ENCODE results near the gene TRRAP.

Gene TRRAP

DNA sequence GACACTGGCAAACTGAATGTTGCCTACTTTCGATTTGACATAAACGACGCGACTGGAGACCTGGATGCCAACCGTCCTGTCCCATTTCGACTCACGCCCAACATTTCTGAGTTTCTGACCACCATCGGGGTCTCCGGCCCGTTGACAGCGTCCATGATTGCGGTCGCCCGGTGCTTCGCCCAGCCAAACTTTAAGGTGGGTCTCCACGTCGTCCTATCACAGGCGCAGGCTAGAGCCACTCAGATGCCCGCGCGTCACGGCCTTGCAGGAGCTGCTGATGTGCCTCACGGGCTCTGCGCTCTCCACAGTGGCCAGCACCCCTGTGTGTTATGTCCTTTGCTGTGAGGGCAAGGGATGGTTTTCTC, 133.0 kb downstream of the TRRAP start:
- FAIRE-seq, result no peak

DNA sequence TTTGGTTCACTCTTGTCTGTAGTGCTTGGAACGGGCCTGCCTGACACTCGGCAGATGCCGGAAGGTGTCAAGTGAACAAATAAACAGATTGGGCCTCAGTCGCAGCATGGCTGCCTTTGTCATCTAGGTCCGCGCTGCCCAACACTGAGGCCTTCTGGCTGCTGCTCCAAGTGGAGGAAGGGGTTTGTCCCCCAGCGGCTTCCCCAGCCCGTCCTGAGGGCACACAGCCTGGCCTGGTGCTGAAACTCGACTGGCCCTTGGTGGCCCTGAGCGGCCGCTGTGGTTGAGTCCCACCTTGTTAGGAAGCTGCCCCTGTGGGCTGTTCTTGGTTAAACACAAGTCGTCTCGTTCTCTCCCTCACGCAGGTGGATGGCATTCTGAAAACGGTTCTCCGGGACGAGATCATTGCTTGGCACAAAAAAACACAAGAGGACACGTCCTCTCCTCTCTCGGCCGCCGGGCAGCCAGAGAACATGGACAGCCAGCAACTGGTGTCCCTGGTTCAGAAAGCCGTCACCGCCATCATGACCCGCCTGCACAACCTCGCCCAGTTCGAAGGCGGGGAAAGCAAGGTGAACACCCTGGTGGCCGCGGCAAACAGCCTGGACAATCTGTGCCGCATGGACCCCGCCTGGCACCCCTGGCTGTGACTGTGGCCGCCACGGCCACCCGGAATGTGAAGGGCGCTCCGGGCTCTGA, 133.5 kb downstream of the TRRAP start:
- FAIRE-seq, result no peak

DNA sequence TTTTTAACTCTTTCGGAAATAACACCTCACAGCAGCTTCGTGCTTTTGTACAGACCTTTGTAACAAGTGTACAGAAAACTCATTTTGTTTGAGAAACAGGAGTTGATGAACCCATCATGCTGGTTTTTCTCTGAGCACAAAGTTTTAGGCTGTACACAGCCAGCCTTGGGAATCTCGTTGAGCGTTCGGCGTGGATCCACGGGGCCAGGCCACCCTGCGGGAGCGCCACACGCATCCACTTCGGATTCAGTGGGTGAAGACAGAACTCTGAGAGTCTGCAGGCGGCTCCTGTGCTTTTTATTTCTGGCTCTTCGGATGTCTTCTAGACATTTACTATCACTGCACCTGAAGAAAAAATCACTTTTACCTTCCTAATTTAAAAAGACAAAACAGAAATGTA, 134.4 kb downstream of the TRRAP start:
- no peak for FAIRE-seq

DNA sequence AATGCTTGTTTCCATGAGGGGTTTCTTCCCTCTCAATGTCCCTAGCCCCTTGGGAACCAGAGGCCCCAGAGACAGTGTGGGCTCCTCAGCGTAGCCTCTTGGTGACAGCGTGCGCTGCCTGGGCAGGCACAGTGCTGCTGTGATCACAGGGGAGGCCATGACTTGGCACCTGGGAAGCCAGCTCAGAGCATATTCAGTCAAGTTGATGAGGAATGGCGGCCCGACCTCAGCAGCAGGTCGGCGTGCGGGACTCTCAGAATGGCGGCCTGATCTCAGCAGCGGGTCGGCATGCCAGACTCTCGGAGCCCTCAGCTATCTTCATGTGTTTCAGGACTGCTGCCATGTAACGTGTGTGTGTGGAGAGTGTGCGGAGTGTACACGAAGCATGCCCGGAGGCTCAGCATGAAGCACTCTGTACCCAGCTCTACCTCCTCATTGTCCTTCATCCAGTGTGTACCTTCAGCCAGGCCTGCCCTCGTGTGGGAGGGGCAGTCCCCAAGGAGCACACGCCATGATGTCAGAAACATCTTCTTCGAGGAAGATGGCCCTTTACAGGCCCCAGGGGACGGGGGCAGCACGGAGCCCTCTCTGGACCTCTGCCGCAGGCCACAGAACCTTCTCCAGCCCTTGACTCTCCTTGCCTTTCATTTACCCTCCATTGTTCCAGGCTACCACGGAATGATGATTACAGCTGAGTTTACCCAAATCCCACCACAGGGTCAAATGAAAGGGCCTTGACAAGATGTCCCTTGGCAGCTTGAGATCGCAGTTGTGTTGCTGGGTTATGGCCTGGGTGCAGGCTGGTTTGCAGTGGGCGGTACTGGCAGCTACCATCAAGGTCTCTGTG, 135.2 kb downstream of the TRRAP start:
- FAIRE-seq, result no peak

DNA sequence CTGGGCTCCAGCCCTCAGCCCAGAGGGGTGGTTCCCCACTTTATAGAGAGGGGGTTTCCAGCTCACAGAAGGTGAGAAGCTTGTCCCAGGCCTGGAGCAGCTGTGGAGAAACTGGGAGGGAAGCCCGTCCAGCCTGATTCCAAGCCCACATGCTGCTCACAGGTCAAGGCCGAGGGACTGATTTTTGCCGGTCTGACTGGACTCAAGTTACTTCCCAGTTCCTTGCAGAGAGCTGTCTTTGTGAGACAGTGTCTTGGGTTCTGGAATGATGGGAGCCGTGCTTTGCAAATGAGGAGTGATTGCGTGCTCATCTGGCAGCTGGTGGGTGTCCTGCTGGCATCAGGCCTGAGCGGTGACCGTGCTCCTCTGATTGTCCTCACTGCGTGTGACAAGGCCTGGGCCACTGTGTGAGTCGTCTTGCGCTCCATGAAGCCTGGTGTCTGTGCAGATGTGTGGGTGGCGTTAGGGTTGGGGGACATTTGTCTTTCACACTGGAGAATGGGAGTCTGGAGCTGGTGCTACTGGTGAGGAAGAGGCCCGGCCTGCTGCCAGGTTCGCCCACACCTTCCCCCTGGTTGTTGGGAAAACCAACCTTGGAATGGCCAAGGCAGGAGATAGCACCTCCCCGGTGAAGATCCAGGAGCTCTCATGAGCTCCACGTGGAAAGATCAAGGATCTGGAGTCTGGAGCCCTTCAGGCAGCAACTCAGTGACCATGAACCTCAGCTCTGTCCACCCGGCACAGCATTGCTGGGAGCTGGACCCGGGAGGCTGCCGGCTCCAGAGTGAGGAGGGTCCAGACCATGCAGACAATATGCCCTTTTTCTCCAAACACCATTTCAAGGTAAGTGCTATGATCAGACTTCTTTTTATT, 136.0 kb downstream of the TRRAP start:
- no peak for FAIRE-seq

DNA sequence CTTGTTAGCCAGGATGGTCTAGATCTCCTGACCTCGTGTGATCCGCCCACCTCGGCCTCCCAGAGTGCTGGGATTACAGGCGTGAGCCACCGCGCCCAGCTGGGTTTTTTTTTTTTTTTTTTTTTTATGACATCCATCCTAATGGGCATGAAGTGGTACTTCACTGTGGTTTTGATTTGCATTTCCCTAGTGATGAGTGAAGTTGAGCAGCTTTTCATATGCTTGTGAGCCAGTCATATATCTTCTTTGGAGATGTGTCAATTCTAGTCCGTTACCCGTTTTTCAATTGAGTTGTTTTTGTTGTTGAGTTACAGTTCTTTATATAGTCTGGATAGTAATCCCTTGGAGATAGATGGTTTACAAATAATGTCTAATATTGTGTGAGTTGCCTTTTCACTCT, 137.9 kb downstream of the TRRAP start:
- no peak for FAIRE-seq

DNA sequence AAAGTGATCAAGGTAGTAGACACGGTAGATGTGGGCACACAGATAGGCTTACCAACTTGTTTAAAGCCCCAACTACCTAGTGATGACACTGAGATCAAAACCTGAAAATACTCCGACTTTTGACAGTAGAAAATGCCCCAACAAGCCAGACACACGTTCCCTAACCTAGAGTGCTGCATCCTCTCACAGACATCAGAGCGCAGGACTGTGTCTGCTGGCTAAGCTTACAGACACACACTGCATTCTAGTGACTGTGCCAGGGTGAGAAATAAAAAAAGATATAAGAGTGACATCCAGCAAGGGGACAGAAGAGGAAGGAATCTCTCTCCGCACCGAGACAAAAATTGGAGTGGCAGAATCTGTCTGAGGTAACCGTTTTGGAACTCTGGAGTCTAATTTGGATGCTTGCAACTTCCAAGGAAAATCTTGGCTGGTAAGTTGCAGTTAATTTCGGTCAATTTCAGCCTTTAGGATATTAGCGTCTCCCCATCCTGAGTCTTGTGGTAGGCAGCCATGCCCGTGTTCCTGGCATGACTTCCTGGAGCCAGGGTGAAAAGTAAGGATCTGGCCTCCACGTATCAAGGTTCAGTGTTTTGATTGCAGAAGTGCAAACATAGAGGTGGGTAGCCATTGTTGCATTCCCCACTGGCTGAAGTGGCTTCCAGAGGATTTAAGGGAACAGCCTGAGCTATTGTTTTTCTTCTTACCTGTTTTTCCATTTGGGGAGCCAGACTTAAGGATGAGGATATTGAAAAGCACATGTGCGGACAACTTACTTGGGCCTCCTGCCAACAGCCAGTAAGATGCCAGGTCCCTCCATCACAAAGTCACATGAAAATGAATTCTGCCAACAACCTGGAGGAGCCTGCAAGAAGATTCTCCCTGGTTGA, 141.4 kb downstream of the TRRAP start:
- no peak for FAIRE-seq

DNA sequence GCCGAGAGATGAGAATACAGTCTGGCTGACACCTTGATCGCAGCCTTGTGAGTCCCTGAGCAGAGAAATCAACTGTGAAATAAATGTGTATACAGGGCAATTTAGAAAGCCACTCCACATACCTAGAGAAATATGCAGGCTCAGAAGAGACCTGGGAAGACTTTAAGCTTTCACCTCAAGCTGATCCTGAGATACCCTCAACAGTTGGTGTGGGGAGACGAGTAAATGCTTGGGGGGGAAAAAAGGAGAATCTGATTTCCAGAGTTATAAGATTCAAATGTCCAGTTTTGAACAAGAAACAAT, 142.0 kb downstream of the TRRAP start:
- no peak for FAIRE-seq

DNA sequence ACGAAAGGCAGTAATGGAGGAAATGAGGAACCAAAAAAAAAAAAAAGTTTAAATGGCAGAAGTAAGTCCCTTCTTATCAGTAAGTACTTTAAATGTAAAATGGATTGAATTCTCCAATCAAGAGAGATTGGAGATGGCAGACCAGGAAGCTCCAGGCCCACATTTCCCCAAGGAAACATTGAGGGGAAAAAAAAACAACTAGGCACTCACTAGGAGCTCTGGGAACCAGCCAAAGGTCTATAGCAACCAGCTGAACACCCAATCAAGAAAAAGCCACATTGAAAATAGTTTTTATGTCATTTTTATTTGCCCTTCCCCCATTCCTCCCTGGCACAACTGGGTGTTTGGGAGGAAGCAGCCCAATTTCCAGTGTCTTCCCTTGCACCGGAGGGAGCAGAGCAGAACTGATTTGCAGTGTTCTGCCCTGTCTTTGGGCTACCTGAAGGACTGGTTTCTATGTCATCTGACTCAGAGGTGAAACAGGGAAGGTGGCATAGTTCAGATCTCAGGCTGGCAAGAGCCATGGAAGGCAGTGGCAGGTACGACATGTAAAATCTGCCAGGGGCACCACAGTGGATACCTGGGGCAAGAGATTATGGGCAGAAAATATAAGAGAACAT, 143.7 kb downstream of the TRRAP start:
- no peak for FAIRE-seq

DNA sequence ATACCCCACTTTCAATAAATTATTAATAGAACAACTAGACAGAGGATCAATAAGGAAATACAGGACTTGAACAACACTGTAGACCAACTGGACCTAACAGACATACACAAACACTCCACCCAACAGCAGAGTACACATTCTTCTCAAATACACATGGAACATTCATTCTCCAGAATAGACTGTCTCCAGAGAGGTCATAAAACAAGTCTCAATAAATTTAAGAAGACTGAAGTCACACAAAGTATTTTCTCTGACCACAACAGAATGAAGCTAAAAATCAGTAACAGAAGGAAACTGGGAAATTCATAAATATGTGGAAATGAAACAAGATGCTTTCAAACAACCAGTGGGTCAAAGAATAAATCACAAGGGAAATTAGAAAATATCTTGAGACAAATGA, 145.7 kb downstream of the TRRAP start:
- no peak for FAIRE-seq

DNA sequence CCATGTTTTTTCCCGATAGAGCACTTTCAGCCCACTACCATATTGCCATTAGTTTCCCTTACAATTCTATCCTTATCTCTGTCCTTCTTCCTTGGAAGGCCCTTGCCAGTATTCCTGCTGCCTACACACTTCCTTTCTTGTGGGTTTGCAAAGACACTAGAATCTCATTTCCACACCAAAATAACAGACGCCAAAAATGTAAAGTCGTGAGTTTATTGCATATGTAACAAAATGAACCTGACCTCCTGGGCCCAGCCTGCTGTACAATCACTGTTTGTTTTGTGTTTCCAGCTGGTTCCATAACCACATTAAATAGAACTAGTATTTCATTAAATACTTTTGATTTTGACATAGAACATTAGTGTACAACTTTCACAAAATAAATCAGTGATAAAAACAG, 148.9 kb downstream of the TRRAP start:
- FAIRE-seq, result no peak

DNA sequence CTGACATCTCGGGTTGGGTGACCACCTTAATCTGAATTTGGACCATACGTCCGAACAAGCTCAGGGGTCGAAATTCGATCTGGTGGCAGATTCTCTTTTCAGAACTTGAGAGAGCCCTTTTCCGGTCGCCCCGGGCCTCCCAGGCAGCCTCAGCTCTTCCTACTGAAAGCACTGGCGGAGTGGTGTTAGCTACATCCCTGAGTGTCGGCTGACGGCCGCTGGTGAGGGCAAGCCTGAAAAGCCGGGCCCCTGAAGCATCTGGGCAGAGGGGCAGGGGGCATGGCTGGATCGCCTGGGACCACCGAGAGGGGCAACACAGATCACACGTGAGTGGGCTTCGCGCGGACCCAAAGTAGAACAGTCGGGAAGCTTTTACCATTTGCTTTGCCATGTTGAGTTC, 149.5 kb downstream of the TRRAP start:
- FAIRE-seq, result no peak

DNA sequence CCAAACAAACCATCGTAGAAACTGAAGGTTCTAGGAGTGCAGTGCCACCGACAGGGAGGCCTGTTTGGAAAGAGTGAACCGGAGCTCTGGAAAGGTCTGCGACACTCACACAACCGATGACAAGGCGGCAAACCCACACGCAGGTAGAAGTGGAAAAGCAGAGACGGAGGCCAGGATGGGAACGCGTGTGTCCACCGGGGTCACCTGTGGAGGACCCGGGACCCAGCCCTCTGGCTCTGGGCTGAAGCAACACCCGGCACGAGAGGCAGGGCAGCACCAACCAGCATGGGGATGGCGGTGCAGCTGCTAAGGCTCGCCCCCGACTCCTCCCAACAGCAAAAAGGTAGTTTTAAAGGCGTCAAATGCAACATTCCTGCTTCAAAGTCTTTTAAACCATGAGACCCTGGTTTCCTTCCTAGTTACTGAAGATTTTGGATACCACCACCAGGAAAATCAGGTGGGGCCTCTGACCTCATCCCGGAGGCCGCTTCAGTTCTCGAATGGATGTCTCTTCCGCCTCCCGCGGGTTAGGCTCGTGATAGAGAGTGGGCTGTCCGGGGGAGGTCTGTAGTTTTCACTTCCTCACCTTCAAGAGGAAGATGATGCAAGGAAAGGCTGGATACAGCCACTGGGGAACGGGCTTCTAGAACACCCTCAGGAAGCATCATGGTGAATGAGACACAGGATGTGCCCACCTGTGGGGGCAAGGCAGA, 150.1 kb downstream of the TRRAP start:
- no peak for FAIRE-seq

DNA sequence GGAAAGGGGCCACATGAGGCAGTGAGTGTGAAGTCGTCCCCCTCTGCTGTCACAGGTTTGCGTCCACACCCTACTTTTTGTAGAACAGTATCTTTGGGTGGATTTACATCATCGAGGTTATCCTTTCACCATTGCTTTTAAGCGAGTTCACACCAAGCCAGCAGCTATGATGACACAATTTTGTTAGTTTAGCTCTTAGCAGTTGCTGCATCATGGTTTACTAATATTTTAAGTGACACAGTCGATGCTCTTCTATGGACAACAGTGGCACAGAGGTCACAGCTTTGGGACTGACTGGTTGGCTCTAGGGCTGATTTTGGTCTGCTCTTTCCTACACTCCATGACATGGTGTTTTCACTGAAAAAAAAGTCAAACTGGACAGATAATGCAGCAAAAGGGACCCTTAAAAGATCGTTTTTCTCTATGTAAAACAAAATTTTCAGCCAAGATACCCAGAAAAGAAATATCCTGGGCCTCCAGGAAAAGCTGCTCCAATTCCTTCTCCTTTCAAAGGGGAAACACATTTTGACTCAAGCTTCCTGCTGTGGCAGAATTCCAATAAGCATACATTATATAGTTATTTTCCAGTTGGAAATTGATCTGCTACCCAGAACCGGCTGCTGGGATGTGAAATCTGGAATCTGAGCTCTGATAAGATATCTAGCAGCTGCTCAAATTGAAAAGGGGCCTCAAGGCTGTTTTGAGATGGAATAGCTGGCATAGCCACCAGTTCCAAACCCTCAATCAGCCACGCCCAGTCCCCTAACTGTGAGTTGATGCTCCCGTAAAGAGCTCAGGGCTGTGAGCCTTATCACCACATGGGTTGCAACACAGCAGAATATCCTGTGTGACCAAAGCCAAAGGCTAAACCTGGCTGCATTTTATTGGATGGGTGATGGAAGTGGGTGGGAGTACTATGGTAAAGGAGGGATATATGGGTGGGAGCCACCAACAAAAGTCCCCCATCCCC, 151.4 kb downstream of the TRRAP start:
- no peak for FAIRE-seq

DNA sequence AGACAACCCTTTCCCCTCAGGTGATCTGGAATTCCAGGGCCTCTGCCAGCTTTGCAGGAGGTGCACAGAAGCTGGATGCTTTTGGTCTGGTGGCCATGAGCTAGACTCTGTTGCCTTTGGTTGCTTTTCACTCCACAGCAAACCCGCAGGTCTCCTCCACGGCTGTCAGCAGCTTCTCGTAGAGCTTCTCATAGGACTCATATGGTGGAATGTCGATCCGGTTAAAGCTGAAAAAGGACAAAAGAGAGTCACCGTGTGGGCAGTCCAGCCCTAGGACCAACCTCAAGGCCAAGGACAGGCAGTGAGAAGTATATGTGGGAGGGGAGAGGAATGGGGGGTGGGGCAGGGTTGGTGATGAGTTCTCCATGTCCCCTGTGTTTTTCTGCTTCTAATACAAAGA, 152.1 kb downstream of the TRRAP start:
- FAIRE-seq, result no peak

DNA sequence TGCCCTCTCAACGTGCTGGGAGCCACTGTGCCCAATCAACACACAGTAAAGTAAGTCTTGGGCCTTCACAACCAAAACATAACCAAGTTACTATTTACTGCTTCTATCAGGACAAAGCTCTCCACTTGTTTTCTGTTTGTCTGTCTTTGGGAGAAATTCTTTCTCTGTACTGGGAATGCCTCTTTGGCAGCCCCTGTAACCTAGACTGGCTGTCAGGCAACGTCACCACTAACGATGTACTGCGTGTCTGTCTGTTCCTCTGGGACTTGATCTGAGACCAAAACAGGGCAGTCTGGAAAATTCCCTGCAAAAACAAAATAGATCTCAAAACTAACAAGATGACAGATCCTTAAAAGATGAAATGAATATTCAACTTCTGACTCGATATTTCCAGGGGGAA, 152.6 kb downstream of the TRRAP start:
- no peak for FAIRE-seq

DNA sequence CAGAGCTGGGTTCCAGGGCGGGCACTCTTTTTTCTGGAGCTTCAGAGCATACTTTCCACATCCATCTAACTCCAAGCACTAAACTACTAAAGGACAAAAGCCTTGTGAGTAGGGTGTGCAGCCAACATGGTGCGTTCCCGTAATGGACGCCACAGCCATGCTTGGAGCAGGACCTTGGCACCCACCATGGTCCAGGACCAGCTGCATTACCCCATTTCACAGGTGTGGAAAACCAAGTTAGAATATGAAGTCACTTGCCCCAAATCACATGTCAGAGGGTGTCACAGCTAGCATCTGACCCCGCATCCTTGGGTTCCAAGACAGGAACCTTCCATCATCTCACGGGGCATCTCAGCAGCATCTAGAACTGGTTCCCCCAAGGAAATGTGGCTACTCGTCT, 153.2 kb downstream of the TRRAP start:
- no peak for FAIRE-seq

DNA sequence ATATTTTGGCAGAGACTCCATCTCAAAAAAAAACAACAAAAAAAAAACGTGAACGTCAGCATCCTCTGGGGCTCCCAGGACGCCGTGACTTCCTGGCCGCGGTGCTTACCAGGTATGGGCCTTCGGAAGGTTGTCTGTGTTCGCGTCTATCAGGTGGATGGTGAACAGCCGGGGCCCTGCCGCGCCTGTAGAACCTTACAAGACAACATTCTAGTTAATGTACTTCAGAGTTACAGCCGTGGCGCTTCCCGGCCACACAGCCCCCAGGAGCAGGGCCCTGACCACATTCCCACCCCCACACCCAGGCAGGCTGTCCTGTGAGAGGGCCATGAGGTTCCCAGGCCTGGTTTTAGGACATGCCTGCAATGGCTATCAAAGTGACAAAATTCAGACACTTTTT, 154.6 kb downstream of the TRRAP start:
- FAIRE-seq, result no peak

DNA sequence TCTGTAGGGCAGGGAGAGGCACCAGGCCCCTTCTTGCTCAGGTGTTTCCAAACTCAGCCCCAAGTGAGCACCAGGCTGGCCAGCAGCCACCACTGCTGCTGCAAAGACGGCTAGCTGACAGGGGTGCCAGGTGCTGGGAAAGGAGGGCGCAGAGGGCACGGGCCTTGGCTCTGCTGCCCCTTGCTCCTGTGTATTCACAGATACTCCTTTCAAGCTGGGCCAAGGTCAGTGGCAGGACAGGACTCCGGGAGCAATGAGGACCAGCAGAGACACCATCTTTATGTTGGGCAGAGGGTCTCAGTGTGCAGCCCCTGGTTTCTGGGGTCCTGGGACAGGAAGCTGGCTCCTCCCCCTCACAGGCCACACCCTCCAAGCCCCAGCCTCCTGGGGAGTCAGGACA, 155.4 kb downstream of the TRRAP start:
- no peak for FAIRE-seq

DNA sequence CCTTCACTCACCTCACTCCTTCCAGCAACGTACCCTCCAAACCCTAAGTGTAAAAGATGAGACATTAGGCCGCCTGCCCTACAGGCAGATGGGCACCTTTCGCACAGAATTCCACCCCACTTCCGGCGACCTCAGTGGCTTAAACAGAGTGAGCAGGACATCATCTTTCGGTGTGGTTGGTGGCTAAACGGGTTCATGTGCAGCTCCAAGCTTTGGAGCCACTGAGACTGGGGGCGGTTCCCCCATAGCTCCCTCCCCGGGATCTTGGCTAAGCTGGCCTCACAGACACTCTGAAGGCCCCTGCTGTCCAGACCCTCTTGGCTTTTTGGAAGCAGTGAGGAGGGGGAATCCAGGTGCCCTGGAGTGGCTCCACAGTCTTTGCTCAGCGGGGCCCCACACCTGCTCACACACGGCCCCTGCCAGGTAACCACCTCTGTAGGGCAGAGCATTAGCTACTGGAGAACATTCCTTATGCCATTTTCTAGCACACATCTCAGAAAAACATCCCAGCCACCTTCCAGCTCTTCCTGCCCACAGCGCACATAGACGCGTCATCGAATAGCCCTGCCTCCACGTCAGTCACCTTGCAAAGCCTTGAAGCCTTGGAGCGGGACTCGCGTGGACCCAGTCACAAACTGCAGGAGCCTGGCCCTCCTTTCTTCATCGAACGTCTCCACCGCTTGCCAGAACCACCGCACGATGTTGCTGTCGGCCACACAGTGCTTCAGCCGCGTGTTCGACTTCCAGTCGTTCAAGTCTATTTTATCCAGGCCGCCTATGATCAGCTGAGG, 156.8 kb downstream of the TRRAP start:
- FAIRE-seq, result no peak

Data from islet of Langerhans (tissue), 1 donor.